CD4-positive, alpha-beta memory T cell (primary cell): Measurements from ENCODE around the gene ST6GALNAC5. TPM values are rescaled to one million over a fixed set of nuclear protein-coding genes. Genes with fewer than 3 reads are reported as not detected.
A peak's percentile ranks its signal among the peaks of the same experiment; 100 is the strongest.
"Not testable (repeated sequence)": the region's sequence is repeated elsewhere in the genome, so short reads cannot be mapped to it uniquely, and the experiment has no call there.

Source experiments
- CTCF ChIA-PET: fragments of 350-600 bp; sonication (Branson Sonifier 250); formaldehyde crosslinking; loops from one replicate; lab custom pipeline; 2021; ENCODE audit warnings: inconsistent platforms; ENCODE audit not compliant: partially characterized antibody; lab: Charles Lee
- POLR2A ChIA-PET: fragments of 350-600 bp; sonication (Branson Sonifier 250); formaldehyde crosslinking; loops from one replicate; lab custom pipeline; 2021; ENCODE audit not compliant: partially characterized antibody; lab: Charles Lee
- DNase-seq, 5 donors: peaks; one replicate each; pipeline versions ENCODE4 v3.0.0 to v3.0.0-alpha.2; 2020 to 2022; ENCODE audit warnings: mixed read lengths in 1 of 5
- H3K27ac ChIP-seq: one replicate; pipeline ENCODE4 v1.7.0; 2013; ENCODE audit warnings: low read depth, low read length
- H3K27me3 ChIP-seq: 2 replicates; pipeline ENCODE4 v1.7.0; 2013; ENCODE audit warnings: mild to moderate bottlenecking, low read length, moderate library complexity; ENCODE audit not compliant: insufficient read depth
- H3K36me3 ChIP-seq: 2 replicates; pipeline ENCODE4 v1.7.0; 2013; ENCODE audit warnings: mild to moderate bottlenecking, low read length, moderate library complexity; ENCODE audit not compliant: insufficient read depth
- H3K4me1 ChIP-seq: 2 replicates; pipeline ENCODE4 v1.7.0; 2013; ENCODE audit warnings: mild to moderate bottlenecking, low read length, moderate library complexity; ENCODE audit not compliant: insufficient read depth
- H3K4me3 ChIP-seq, 2 donors: one replicate each; pipeline ENCODE4 v1.7.0; 2013; ENCODE audit warnings: low read length in 2 of 2, mild to moderate bottlenecking in 1 of 2
- H3K9me3 ChIP-seq, 2 donors: one replicate each; pipeline ENCODE4 v1.7.0; 2013; ENCODE audit warnings: low read length in 2 of 2, control low read depth in 1 of 2; ENCODE audit not compliant: control insufficient read depth in 1 of 2
- H3K27ac Mint-ChIP-seq, 7 donors: one replicate each; pipeline ENCODE4 v1.8.0; 2020 to 2021; ENCODE audit warnings: mixed read lengths in 7 of 7, mild to moderate bottlenecking in 6 of 7, inconsistent platforms in 3 of 7, moderate library complexity in 3 of 7
- H3K27me3 Mint-ChIP-seq, 2 donors: one replicate each; pipeline ENCODE4 v1.8.0; 2020 to 2021; ENCODE audit warnings: mixed read lengths in 2 of 2
- H3K36me3 Mint-ChIP-seq, 2 donors: one replicate each; pipeline ENCODE4 v1.8.0; 2020 to 2021; ENCODE audit warnings: mixed read lengths in 2 of 2, inconsistent platforms in 1 of 2, mild to moderate bottlenecking in 1 of 2
- H3K4me1 Mint-ChIP-seq, 4 donors: one replicate each; pipeline ENCODE4 v1.8.0; 2020 to 2021; ENCODE audit warnings: mixed read lengths in 4 of 4, mild to moderate bottlenecking in 1 of 4
- H3K4me3 Mint-ChIP-seq, 8 donors: one replicate each; pipeline ENCODE4 v1.8.0; 2020 to 2021; ENCODE audit warnings: mixed read lengths in 8 of 8, mild to moderate bottlenecking in 7 of 8, moderate library complexity in 6 of 8, inconsistent platforms in 3 of 8
- H3K9me3 Mint-ChIP-seq, 8 donors: one replicate each; pipeline ENCODE4 v1.8.0; 2020 to 2021; ENCODE audit warnings: mixed read lengths in 8 of 8, mild to moderate bottlenecking in 5 of 8, inconsistent platforms in 3 of 8, moderate library complexity in 1 of 8
- intact Hi-C: fragments of 100-400 bp; cut with micrococcal nuclease; formaldehyde crosslinking; loops from one replicate; pipeline ENCODE4 v1.15.1; 2023
- polyA plus RNA-seq, 2 donors: library from polyadenylated mRNA; unstranded; fragments of 300-500 nt; fragmentation: Illumina TruSeq; gene quantifications; one replicate each; pipeline ENCODE4 v1.2.3, GENCODE V29; 2021
- total RNA-seq, 2 experiments: library from RNA; stranded (reverse); gene quantifications; one replicate each; pipeline ENCODE4 v1.2.3, GENCODE V29; 2021

ST6GALNAC5 gene
- total RNA-seq (not detected), polyA plus RNA-seq (under 1 TPM in 1 of 2 donors, not detected in 1; 0.10 TPM)

- H3K4me3 ChIP-seq = peak within 1 kb of the TSS in 1 of 2 donors; percentile 36
- ChIA-PET POLR2A (no interaction called here), CTCF (no interaction called here)
- no peak for DNase-seq
- H3K27me3 ChIP-seq = peaks cover 20% of the 10 kb centered on the region
- Mint-ChIP-seq H3K36me3 (no peaks in the 10 kb centered on the region), H3K9me3 (no peaks in the 10 kb centered on the region), H3K27me3 (peaks cover 28 to 30% of the 10 kb centered on the region in 2 donors), H3K4me1 (peaks cover 0 to 20% (median 6%) of the 10 kb centered on the region in 4 donors), H3K27ac (no peak within 1 kb of the TSS), H3K4me3 (peak within 1 kb of the TSS; percentile 55 to 86 (median 74))
- H3K36me3 ChIP-seq = no peaks in the 10 kb centered on the region
- no peaks in the 10 kb centered on the region for H3K9me3 ChIP-seq
- peaks cover 5% of the 10 kb centered on the region for H3K4me1 ChIP-seq
- intact Hi-C loops = no loop called here
- no peak within 1 kb of the TSS for H3K27ac ChIP-seq
Observed at GRCh38 chr1:76867342-76868130, at the start of gene ST6GALNAC5. Gene ST6GALNAC5 (plus strand): TSS chr1:76867480.

- Mint-ChIP-seq H3K4me3 (no peak overlapping the region), H3K9me3 (peaks cover 0 to 2% (median 0%) of the 10 kb centered on the region in 8 donors), H3K27ac (no peak overlapping the region), H3K27me3 (peaks cover 0 to 8% of the 10 kb centered on the region in 2 donors), H3K36me3 (no peaks in the 10 kb centered on the region), H3K4me1 (no peaks in the 10 kb centered on the region)
- DNase-seq = no peak
- Histone ChIP-seq H3K4me3 (no peak overlapping the region), H3K4me1 (no peaks in the 10 kb centered on the region), H3K36me3 (no peaks in the 10 kb centered on the region), H3K27ac (no peak overlapping the region), H3K27me3 (no peaks in the 10 kb centered on the region), H3K9me3 (no peaks in the 10 kb centered on the region)
- CTCF ChIA-PET = no interaction called here
- intact Hi-C loops = no loop called here
- POLR2A ChIA-PET = no interaction called here
Observed at GRCh38 chr1:76820028-76820427, 47.3 kb upstream of the ST6GALNAC5 start.

GRCh38 chr1:76822961-76823360, 44.3 kb upstream of the ST6GALNAC5 start:
- H3K36me3 ChIP-seq, H3K27ac ChIP-seq, DNase-seq, H3K4me3 ChIP-seq, H3K27me3 ChIP-seq, H3K9me3 Mint-ChIP-seq, intact Hi-C loops, H3K27me3 Mint-ChIP-seq, H3K4me1 ChIP-seq, H3K4me1 Mint-ChIP-seq, H3K4me3 Mint-ChIP-seq, H3K9me3 ChIP-seq, H3K36me3 Mint-ChIP-seq, H3K27ac Mint-ChIP-seq, CTCF ChIA-PET, POLR2A ChIA-PET: not testable (repeated sequence)

DNA sequence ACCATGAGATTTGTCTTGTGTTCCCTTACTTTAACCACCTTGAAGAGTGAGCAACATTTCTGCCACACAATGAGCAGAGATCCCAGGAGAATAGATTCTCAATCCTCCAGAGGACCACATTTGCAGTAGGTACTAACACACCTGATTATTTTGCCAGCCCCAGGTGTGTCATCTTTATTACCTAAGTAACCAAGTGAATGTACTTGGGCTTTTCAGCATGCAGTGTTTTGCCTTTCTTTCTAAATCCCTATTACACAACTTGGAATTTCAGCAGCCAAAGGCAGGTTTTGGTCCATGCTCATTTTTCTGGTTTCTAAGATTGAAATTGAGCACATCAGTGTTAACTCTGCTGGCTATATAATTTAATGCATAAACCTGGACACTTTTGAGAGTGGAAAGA, 43.2 kb upstream of the ST6GALNAC5 start:
- Mint-ChIP-seq H3K27ac (peak overlapping the region in 1 of 7 donors; percentile 3), H3K4me1 (no peaks in the 10 kb centered on the region), H3K36me3 (no peaks in the 10 kb centered on the region), H3K9me3 (no peaks in the 10 kb centered on the region), H3K4me3 (no peak overlapping the region), H3K27me3 (peaks cover 1 to 4% of the 10 kb centered on the region in 2 donors)
- CTCF ChIA-PET = no interaction called here
- Histone ChIP-seq H3K27me3 (no peaks in the 10 kb centered on the region), H3K36me3 (no peaks in the 10 kb centered on the region), H3K27ac (no peak overlapping the region), H3K4me1 (no peaks in the 10 kb centered on the region), H3K9me3 (no peaks in the 10 kb centered on the region), H3K4me3 (no peak overlapping the region)
- intact Hi-C loops = no loop called here
- POLR2A ChIA-PET = no interaction called here
- no peak for DNase-seq

GRCh38 chr1:76826072-76826845, 41.0 kb upstream of the ST6GALNAC5 start:
- Histone ChIP-seq H3K4me1 (peaks cover 3% of the 10 kb centered on the region), H3K36me3 (no peaks in the 10 kb centered on the region), H3K27me3 (no peaks in the 10 kb centered on the region), H3K27ac (no peak overlapping the region), H3K4me3 (no peak overlapping the region), H3K9me3 (no peaks in the 10 kb centered on the region)
- H3K36me3 Mint-ChIP-seq = no peaks in the 10 kb centered on the region
- CTCF ChIA-PET = no interaction called here
- peaks cover 1 to 4% of the 10 kb centered on the region in 2 donors for H3K27me3 Mint-ChIP-seq
- H3K9me3 Mint-ChIP-seq = no peaks in the 10 kb centered on the region
- no peak overlapping the region for H3K4me3 Mint-ChIP-seq
- H3K27ac Mint-ChIP-seq = no peak overlapping the region
- intact Hi-C loops = no loop called here
- POLR2A ChIA-PET = no interaction called here
- DNase-seq = no peak
- H3K4me1 Mint-ChIP-seq = peaks cover 4 to 7% (median 6%) of the 10 kb centered on the region in 4 donors

DNA sequence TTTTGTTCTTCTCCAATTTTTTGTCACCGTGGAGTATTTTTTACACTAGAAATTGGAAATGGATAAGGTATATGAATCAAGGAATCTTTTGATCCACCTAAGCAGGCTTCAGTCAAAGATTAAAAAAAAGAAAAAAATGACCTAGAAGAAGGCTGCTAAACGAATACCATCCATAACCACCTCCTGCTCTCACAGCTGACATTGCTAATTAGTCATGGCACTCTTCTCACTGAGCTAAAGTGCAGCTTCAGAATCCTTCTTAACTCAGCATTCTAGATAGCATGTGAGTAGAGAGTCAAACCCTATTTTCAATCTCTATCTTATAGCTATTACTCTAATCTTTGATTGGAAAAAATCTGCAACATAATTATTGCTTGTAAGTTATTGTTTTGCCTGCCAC, 40.2 kb upstream of the ST6GALNAC5 start:
- Mint-ChIP-seq H3K4me1 (peaks cover 4 to 7% (median 6%) of the 10 kb centered on the region in 4 donors), H3K4me3 (no peak overlapping the region), H3K9me3 (no peaks in the 10 kb centered on the region), H3K36me3 (no peaks in the 10 kb centered on the region), H3K27ac (no peak overlapping the region), H3K27me3 (peaks cover 1 to 4% of the 10 kb centered on the region in 2 donors)
- no peak for DNase-seq
- Histone ChIP-seq H3K4me1 (peaks cover 3% of the 10 kb centered on the region), H3K36me3 (no peaks in the 10 kb centered on the region), H3K4me3 (no peak overlapping the region), H3K27ac (no peak overlapping the region), H3K27me3 (no peaks in the 10 kb centered on the region), H3K9me3 (no peaks in the 10 kb centered on the region)
- POLR2A ChIA-PET = no interaction called here
- CTCF ChIA-PET = no interaction called here
- intact Hi-C loops = no loop called here

- H3K27ac ChIP-seq = no peak overlapping the region
- H3K27me3 ChIP-seq = no peaks in the 10 kb centered on the region
- ChIA-PET POLR2A (no interaction called here), CTCF (no interaction called here)
- no peaks in the 10 kb centered on the region for H3K9me3 ChIP-seq
- Mint-ChIP-seq H3K36me3 (no peaks in the 10 kb centered on the region), H3K27me3 (peaks cover 1 to 2% of the 10 kb centered on the region in 2 donors), H3K9me3 (peaks cover 0 to 4% (median 0%) of the 10 kb centered on the region in 8 donors), H3K4me1 (peaks cover 4 to 7% (median 6%) of the 10 kb centered on the region in 4 donors), H3K27ac (peak overlapping the region in 3 of 7 donors; percentile 25 to 47 (median 25)), H3K4me3 (peak overlapping the region; percentile 13 to 64 (median 38))
- H3K4me3 ChIP-seq = no peak overlapping the region
- peaks cover 3% of the 10 kb centered on the region for H3K4me1 ChIP-seq
- no peak for DNase-seq
- intact Hi-C loops = no loop called here
- H3K36me3 ChIP-seq = no peaks in the 10 kb centered on the region
Observed at GRCh38 chr1:76830373-76830772, 36.9 kb upstream of the ST6GALNAC5 start.
